ENCODE results near the gene SCML2.

GRCh38 chrX:18220786-18221185 lies 133.7 kb downstream of the SCML2 start, which contains the start of gene BEND2:
- TF ChIP-seq, protein P1, sequence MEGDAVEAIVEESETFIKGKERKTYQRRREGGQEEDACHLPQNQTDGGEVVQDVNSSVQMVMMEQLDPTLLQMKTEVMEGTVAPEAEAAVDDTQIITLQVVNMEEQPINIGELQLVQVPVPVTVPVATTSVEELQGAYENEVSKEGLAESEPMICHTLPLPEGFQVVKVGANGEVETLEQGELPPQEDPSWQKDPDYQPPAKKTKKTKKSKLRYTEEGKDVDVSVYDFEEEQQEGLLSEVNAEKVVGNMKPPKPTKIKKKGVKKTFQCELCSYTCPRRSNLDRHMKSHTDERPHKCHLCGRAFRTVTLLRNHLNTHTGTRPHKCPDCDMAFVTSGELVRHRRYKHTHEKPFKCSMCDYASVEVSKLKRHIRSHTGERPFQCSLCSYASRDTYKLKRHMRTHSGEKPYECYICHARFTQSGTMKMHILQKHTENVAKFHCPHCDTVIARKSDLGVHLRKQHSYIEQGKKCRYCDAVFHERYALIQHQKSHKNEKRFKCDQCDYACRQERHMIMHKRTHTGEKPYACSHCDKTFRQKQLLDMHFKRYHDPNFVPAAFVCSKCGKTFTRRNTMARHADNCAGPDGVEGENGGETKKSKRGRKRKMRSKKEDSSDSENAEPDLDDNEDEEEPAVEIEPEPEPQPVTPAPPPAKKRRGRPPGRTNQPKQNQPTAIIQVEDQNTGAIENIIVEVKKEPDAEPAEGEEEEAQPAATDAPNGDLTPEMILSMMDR (IDR thresholded peaks at IDR 0.05; ENCODE audit: poor library complexity, severe bottlenecking) = no peak
- TF ChIP-seq POLR2AphosphoS5 (IDR thresholded peaks at IDR 0.05) (no peak), REST (IDR thresholded peaks at IDR 0.05; ENCODE audit: borderline replicate concordance) (no peak), EP300 (conservative IDR thresholded peaks at IDR 0.05; ENCODE audit: poor library complexity, severe bottlenecking) (no peak), EZH2 (IDR thresholded peaks at IDR 0.05; ENCODE audit: borderline replicate concordance, insufficient read depth, low read length, poor library complexity, severe bottlenecking) (no peak), TAF1 (IDR thresholded peaks at IDR 0.05; ENCODE audit: low read depth) (no peak), RAD21 (conservative IDR thresholded peaks at IDR 0.05) (no peak), MXI1 (conservative IDR thresholded peaks at IDR 0.05; ENCODE audit: poor library complexity, severe bottlenecking) (no peak), SMC3 (conservative IDR thresholded peaks at IDR 0.05; ENCODE audit: poor library complexity) (no peak)

All from neural cell (in vitro differentiated cells).